ENCODE data around the gene PCIF1.
"Not testable (repeated sequence)": the region's sequence is repeated elsewhere in the genome, so short reads cannot be mapped to it uniquely, and the experiment has no call there.

The PCIF1 gene

DNA sequence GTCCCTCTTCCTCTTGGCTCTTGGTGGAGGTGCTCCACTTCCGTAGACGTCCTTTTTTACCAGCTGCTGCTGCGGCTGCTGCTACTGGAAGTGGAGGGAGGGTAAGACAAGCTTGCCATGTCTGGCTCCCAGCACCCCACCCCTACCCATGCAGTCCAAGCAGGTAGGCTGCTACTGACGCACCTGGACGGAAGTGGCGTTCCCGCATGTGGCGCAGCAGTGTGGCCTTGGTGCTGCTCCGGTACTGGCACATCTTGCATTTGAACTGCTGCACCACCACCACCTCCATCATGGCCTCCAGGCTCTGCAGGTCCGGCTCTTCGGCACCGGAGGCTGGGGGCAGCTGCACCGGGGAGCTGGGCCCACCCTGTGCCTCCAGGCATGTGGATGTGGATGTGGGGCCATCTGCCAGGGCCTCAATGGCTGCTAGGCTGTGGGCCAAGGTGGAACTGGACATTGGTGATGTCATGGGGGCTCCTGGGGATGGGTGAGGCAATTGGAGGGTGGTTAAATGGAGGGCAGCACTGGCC lies 33.1 kb downstream of the PCIF1 start:
- no peak for DNase-seq (ENCODE audit: low spot score)

DNA sequence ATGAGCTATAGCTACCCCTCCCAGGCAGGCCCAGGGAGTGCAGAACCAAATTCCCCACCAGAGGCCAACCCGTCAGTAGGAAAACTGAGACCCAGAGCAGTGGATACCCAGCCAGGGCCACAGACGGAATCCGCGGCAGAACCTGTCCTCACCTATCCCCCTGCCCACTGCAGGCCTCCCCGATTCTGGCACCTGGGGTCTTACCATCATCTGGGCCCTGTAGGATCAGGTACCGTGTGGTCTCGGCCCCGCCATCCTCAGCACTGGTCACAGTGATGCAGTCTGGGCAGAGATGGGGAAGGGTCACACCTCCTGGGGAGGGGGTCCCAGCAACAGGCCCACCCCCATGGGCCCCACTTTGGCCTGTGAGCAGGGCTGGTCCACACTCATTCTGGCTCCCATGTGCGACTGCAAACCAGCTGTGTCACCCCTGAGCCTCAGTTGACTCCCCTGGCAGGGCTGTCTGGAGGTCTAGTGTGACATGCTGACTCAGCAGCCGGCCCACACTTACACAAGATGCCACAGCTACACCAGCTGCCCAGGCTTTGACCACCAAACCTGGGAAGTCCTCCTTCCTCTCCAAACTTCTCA lies 33.7 kb downstream of the PCIF1 start:
- no peak for DNase-seq (ENCODE audit: low spot score)

DNA sequence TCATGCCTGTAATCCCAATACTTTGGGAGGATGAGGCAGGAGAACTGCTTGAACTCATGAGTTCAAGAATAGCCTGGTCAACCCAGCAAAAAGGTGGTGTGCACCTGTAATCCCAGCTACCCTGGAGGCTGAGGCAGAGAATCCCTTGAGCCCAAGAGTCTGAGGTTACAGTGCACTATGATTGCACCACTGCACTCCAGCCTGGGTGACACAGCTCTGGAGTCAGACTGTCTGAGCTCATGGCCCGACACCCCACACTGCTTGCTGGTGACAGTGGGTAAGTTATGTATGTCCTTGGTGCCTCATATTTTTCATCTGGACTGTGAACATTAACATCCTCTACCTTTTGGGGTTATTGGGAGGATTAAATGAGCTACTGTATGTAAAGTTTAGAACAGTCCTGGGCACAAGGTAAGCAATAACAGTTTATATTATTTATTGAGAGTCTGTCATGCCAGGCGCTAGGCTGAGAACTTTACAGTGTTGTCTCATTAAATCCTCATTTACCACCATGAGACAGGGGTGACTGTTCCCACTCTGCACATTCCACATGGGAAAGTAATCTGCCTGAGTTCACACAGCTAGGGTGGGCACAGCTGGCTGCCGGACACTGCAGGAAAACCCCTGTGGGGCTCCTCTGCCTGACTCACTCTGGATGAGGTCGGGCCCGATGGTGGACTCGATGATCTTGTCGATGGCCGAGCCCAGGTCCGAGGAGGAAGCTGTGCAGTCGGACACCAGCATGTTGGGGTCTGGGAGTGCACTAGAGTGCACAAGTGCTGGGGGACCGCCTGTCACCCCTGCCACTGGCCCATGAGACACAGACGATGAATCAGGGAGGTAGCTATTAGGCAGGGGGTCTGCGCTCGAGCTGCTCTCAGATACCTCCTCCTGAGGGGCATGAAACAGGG lies 34.6 kb downstream of the PCIF1 start:
- DNase-seq (ENCODE audit: low spot score), result no peak

DNA sequence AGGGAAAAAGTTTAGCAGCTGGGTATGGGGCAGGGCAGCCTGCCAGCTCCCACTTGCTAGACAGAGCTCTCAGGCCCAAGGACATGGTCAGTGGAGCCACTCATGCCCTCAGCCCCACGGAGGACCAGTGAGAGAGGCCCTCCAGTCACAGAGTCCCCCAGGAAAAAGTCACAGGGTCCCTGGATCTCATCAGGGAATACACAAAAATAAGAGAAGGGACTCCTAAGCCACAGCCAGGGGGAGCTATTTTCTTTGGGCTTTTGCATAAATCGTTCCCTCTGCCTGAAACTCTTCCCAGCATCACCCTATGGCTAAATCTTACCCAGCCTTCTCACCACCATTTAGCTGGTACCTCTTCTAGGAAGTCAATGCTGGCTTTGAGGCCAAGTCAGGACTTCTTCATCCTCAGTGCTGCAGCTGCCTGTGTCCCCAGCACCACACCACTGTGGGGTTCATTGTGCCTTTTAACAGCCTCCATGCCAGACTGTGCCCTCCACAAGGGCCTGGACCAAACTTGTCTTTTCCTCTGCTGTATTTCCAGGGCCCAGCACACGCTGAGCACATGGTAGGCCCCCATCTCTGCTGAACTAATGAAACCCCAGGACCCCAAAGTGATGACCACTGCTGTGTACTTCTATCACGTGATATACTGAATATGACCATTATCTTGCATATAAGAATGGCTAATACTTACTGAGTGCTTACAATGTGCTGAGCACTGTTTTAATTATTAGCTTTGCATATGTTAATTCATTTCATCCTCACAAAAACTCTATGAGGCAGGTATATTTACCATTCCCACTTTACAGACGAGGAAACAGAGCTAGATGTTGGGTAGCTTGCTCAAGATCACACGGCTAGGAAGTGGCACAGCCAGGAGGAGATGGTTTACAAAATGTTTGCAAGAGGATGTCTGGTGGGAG lies 35.5 kb downstream of the PCIF1 start:
- DNase-seq (ENCODE audit: low spot score), result no peak

DNA sequence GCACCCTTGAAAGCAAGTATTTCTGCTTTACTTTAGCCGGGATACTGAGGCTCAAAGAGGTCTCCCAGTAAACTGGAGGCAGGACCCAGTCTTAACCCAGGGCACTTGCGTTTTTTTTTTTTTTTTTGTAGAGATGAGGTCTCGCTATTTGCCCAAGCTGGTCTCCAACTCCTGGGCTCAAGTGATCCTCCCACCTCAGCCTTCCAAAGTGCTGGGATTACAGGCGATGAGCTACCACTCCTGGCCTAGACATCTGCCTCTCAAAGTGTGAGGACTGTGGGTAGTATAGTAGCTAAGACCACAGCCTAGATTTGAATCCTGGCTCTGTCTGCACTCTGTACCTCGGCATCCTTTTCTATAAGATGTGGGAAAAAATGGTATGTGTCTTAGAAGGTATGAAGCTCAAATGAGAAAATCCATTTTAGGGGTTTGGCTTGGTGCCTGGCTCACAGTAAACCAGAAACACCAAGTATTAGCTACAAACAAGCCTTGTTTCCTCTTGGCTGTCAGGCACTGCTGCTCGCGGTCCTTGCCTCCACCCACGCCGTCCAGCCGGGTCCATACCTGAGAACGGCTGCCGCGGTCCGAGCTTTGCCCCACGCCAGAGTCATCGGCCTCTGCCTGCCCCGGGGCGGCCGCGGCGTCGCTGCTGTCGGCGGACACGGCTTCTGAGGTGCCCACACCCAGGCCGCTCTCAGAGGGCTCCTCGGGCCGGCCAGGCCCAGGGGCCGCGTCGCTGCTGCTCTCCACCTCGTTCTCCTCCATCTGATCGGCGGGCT lies 36.4 kb downstream of the PCIF1 start:
- DNase-seq (ENCODE audit: low spot score), result no peak

DNA sequence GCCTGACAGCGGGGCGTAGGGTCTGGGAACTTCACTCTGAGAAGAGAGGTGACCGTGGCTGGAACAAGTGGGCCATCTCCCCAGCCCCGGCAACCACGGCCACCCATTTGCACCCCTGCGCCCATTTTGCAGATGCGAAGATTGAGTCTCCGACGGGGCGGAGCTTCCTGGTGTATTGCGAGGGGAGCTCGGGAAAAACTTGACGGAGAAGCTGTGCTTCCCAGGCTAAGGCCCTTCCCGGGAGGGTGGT lies 36.9 kb downstream of the PCIF1 start:
- DNase-seq (ENCODE audit: low spot score), result no peak

DNA sequence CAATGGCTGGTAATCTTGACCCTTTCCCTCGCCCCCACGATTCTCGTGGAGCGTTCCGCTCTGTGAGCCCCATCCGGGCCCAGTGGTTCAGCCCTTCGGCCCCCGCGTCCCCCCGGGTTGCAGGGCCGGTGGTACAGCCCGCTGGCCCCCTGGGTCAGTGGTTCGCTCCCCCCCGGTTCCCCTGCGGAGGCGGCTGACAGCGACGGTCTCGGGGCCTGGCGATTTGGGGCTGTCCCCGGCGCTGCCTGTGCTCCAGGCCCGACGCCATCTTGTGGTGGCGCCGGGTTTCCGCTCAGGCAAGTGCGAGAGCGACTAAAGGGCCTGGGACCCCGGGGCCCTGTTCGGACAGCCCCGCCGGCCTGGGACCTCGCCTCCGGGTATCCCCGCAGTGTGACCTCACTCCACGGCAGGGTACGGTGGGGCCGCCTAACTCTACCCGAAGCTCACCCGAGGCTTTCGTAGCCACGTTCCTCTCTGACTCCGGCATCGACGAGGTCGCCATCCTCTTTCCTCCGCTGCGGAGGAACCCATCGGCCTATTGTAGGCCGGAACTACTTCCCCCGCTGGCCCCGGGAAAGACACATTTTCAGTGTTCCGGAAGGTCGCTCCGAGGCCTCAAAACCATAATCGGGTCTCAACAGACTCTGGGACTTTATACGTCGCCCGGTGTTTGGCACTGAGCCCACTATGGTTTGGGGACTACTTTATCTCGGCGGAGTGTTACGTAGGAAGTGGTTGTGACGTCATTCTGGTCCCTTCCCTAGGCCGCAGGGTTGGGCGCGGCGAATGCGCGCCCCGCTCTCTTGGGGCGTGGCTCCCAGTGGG lies 37.4 kb downstream of the PCIF1 start, which contains the start of gene ZNF335:
ZNF335 (minus strand) TSS at position 529 of the 825 bp plus-strand sequence. CDS start 793 bp downstream, outside the sequence.
- DNase-seq (ENCODE audit: low spot score), result peak; percentile 96

DNA sequence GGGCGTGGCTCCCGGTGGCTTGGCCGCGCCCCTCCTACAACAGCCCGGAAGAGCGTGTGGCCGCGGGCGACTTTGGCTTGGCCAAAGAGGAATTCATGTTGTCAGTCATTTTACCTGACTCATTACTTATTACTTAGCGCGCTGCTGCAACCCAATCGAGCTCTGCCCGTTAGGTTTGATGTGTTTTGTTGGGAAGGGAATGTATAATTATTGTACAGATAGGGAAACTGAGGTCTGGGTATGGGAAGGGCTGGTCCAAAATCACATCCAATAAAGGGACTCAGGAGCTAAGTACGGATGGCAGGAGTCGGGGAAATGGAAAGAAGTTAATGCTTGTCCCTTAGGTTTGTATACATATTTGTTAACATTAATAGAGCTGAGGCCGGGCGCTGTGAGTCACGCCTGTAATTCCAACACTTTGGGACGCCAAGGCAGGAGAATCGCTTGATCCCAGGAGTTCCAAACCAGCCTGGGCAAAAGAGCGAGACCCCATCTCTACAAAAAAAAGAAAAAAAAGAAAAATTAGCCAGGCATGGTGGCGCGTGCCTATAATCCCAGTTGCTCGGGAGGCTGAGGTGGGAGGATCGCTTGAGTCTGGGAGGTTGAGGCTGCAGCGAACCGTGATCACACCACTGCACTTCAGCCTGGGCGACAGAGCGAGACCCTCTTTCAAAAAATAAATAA lies 38.2 kb downstream of the PCIF1 start:
- no peak for DNase-seq (ENCODE audit: low spot score)

DNA sequence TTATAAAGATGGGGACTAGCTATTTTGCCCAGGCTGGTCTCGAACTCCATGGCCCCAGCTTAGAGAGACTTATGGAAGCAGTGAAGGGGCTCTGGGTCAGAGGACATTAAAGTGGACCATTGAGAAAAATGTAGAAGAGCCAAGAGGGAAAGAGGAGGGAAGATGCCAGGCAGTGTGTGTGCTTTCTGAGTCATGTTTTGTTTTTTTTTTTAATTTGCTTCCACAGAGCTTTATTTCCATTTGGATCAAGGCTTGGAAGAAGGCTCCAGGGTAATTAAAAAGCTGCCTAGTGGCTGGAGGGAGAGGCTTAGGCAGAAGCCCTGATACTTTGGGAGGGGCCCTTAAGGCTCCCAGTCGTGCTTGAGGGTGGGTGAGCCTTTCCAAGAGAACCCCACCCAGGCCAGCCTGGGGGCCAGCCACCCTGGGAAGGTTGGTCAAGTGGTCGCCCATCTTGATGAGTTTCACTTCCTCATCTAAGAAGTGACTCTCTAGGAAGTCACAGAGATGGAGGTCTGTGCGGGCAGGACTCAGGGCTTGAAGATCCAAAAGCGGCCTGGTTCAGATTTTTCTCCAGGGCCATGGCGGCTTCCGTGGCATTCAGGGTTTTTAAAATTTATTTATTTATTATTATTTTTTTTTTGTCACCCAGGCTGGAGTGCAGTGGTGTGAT lies 40.5 kb downstream of the PCIF1 start:
- DNase-seq (ENCODE audit: low spot score), result no peak

DNA sequence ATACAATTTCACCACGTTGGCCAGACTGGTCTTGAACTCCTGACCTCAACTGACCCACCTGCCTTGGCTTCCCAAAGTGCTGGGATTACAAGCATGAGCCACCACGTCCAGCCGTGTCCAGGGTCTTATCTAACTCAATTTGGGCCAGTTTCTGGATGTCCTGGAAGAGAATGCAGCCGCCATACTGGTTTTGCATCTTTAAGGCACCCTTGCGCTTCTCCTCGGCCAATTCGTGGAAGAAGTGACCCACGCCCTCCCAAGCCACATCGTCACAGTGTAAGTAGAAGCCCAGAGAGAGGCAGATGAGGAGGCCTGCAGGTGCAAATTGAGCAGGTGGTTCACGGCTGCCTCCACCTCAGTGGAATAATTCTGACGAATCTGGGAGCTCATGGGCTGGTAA lies 41.2 kb downstream of the PCIF1 start:
- no peak for DNase-seq (ENCODE audit: low spot score)

DNA sequence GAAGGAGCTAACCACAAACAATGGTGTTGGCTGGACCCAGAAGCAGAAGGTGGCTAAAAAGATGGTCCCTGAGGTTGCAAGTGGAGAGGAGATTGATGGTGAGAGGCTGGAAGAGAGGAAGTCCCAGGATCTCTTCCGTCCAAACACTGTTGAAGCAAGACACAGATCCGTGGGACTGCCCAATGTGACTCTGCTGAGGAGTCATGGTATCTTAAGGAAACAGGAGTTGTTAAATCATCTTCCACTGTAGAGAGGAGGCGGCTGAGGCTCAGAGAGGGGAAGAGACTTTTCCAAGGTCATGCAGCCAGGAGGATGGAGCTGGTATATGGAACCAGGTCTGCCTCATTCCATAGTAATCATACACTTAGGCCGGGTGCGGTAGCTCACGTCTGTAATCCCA lies 41.6 kb downstream of the PCIF1 start:
- DNase-seq (ENCODE audit: low spot score), result no peak

DNA sequence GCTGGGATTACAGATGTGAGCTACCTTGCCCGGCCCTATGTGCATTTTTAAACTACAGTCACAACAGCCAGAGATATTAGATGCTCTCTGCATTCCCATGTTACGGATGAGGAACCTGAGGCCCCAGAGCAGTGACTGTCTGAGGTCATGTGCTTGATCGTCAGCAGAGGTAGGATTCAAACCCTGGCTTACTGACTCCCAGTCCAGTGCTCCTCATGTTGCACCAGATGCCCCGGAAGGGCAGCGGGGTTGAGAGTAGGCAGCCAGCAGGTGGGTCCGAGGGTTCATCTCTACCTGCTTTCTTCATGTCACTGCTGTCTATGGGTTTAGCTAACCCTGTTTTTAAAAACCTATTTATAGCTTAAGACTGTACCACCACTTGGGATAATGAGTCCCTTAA lies 46.8 kb downstream of the PCIF1 start:
- no peak for DNase-seq (ENCODE audit: low spot score)

DNA sequence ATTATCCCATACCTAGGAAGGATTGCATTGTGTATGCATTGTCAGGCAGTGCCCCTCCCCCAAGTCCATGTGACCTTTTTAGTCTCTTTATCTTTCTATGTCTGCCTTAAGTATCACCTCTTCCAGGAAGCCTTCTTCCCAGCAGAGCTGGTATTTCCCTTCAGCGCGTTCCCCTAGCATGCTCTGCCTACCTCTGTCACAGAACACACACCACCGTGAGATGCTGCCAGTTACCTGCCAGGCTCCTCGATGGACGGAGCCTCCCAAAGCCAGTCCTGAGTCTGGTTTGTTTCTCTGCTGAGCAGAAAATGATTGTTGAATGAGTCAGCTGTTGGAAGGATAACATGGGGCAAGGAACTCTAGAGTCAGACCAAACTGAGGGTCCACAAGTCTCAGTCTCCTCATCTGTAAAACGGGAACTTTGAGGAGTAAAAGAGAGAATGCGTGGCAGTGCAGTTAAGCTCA lies 48.8 kb downstream of the PCIF1 start:
- DNase-seq (ENCODE audit: low spot score), result no peak

DNA sequence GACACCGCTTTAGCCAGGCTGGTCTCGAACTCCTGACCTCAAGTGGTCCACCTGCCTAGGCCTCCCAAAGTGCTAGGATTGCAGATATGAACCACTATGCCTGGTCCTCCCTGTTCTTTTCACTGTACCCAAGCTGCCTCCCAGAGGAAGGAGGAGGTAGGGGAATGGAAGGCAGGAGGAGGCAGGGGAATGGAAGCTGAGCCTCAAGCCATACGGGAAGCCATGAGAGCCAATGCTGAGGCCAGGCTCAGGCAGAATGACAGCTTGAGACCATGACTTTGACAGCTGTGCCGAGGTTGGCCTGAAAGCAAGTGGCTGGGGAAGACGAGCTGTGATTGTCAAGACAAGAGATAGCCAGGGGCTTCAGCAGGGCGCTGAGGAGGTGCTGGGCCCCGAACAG lies 51.1 kb downstream of the PCIF1 start:
- DNase-seq (ENCODE audit: low spot score), result no peak

DNA sequence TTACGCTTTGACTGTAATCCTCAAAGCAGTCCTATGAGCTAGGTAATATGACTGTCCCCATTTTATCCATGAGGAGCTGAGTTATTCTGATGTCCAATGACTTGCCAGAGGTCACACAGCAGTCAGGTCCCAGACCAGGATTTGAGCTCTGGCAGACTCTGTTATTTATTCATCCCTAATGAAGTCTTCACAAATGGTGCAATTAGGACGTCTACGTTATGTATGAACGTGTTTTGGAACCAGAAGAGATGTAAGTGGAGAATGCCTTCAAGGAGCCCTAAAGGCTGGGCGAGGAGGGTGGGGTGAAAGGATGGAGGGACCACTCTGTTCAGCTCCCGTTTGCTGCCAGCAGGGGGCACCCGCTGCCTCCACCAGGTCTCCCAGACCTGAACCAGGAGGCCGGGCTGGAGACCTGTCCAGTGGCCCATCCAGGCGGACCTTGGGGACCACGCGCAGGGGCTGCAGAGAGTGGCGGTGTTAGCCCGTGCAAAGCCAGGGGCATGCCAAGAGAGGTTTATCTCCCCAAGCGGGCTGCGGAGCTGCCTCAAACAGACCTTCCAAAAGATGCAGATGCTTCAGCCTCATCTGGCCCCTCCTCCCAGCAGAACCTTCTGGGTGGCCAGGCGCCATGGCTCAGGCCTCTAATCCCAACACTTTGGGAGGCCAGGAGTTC lies 52.8 kb downstream of the PCIF1 start:
- DNase-seq (ENCODE audit: low spot score), result peak; percentile 90

DNA sequence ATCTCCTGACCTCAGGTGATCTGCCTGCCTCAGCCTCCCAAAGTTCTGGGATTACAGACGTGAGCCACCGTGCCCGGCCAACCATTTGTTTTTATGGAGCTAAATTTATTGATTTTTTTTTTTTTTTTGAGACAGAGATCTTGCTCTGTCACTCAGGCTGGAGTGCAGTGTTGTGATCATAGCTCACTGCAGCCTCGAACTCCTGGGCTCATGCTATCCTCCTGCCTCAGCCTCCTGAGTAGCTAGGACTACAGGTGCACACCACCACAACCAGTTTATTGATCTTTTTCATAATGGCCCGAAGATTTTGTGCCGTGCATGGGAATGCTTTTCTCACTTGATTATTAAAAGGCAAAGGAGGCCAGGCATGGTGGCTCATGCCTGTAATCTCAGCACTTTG lies 54.3 kb downstream of the PCIF1 start:
- not testable (repeated sequence) for DNase-seq (ENCODE audit: low spot score)

DNA sequence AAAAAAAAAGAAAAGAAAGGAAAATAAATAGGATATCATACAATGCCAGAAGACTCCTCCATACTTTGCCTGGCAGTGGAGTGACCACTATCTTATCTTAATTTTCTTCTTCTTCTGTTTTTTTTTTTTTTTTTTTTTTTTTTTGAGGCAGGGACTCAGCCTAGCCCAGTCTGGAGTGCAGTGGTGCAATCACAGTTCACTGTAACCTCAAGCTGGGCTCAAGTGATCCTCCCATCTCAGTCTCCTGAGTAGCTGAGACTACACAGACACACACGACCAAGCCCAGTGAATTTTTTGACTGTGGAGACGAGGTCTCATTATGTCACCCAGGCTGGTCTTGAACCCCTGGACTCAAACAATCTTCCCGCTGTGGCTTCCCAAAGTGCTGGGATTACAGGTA lies 57.1 kb downstream of the PCIF1 start:
- no peak for DNase-seq (ENCODE audit: low spot score)

DNA sequence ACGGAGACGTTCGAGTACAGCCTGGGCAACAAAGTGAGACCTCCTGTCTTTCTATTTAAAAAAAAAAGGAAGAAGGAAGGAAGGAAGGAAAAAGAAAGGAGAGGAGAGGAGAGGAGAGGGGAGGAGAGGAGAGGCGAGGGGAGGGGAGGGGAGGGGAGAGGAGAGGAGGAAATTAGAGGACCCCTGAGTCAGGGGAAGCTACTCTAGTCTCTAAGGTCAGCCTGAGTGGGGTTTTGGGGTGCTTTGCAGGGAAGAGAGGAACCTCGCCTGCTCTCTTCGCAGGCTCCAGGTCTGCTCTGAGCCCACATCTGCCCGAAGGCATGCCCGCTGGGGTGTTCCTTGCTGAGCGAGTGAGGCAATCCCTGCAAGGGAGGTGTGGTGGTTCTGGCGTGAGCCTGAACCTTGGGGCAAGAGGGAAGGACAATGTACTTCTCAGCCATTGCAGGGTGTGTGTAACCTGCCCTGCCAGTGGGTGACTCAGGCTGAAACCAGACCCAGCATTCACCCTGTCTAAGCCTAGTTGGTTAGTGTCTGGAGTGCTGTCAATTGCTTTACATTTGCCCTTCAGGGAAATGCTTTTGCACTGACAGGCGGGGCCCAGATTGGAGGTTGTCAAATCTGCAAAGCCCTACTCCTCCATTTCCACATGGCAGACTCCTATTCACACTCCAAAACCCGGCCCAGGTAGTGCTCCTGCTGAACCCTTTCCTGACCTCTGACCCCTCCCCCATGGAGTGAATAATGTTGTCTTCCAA lies 58.9 kb downstream of the PCIF1 start:
- DNase-seq (ENCODE audit: low spot score), result peak; percentile 56

Measured in ecto neural progenitor cell (in vitro differentiated cells).